Measurements from ENCODE around the gene MBLAC1.
"Not testable (repeated sequence)": the region's sequence is repeated elsewhere in the genome, so short reads cannot be mapped to it uniquely, and the experiment has no call there.

Gene MBLAC1

GRCh38 chr7:100124301-100125230 lies 2.2 kb upstream of the MBLAC1 start:
- no peak for DNase-seq

GRCh38 chr7:100126239-100126930 lies 382 bp upstream of the MBLAC1 start:
- no peak for DNase-seq

GRCh38 chr7:100127866-100128636 lies 1.3 kb downstream of the MBLAC1 start:
- DNase-seq, result no peak

GRCh38 chr7:100128637-100128963 lies 1.8 kb downstream of the MBLAC1 start:
- DNase-seq, result no peak

GRCh38 chr7:100130220-100130607 lies 3.4 kb downstream of the MBLAC1 start:
- not testable (repeated sequence) for DNase-seq

- peak; percentile 20 for DNase-seq
Observed at GRCh38 chr7:100130608-100131453, 4.1 kb downstream of the MBLAC1 start.

- DNase-seq, result no peak
Observed at GRCh38 chr7:100132126-100132525, 5.4 kb downstream of the MBLAC1 start.

GRCh38 chr7:100132697-100133151 lies 6.0 kb downstream of the MBLAC1 start:
- DNase-seq, result peak; percentile 52

GRCh38 chr7:100137851-100138760 lies 11.3 kb downstream of the MBLAC1 start:
- no peak for DNase-seq

GRCh38 chr7:100141555-100141949 lies 14.8 kb downstream of the MBLAC1 start:
- peak; percentile 45 for DNase-seq

GRCh38 chr7:100142461-100142860 lies 15.7 kb downstream of the MBLAC1 start:
- no peak for DNase-seq

GRCh38 chr7:100146350-100146749 lies 19.6 kb downstream of the MBLAC1 start:
- DNase-seq, result peak; percentile 37

- DNase-seq, result no peak
Observed at GRCh38 chr7:100147278-100147677, 20.5 kb downstream of the MBLAC1 start.

GRCh38 chr7:100148225-100148558 lies 21.4 kb downstream of the MBLAC1 start:
- no peak for DNase-seq

- DNase-seq, result peak; percentile 99
Observed at GRCh38 chr7:100148559-100149328, 22.0 kb downstream of the MBLAC1 start, which contains the start of gene LAMTOR4. LAMTOR4 (plus strand) TSS chr7:100148918; CDS start chr7:100148973, 55 bp downstream.

GRCh38 chr7:100152404-100152803 lies 25.6 kb downstream of the MBLAC1 start:
- DNase-seq, result peak; percentile 86

- DNase-seq, result no peak
Observed at GRCh38 chr7:100152937-100153666, 26.3 kb downstream of the MBLAC1 start.

GRCh38 chr7:100153708-100154535 lies 27.2 kb downstream of the MBLAC1 start:
- DNase-seq, result no peak

Data from MV-4-11 (cell line).